IgD-negative memory B cell (primary cell): ENCODE results near the gene P2RX6. TPM values are rescaled to one million over a fixed set of nuclear protein-coding genes. Genes with fewer than 3 reads are reported as not detected.
"Not testable (repeated sequence)": the region's sequence is repeated elsewhere in the genome, so short reads cannot be mapped to it uniquely, and the experiment has no call there.

ENCODE experiments used
- H3K27ac Mint-ChIP-seq, 3 donors: one replicate each; pipeline ENCODE4 v1.8.0; 2020 to 2022; ENCODE audit warnings: mild to moderate bottlenecking in 3 of 3, mixed read lengths in 3 of 3, moderate library complexity in 1 of 3
- H3K27me3 Mint-ChIP-seq: one replicate; pipeline ENCODE4 v1.8.0; 2021; ENCODE audit warnings: mixed read lengths
- H3K36me3 Mint-ChIP-seq: one replicate; pipeline ENCODE4 v1.8.0; 2020; ENCODE audit warnings: mild to moderate bottlenecking, mixed read lengths
- H3K4me1 Mint-ChIP-seq, 3 donors: one replicate each; pipeline ENCODE4 v1.8.0; 2020 to 2022; ENCODE audit warnings: mixed read lengths in 3 of 3, mild to moderate bottlenecking in 1 of 3
- H3K4me3 Mint-ChIP-seq, 4 donors: one replicate each; pipeline ENCODE4 v1.8.0; 2020 to 2022; ENCODE audit warnings: mild to moderate bottlenecking in 4 of 4, mixed read lengths in 4 of 4, moderate library complexity in 3 of 4
- H3K9me3 Mint-ChIP-seq, 3 donors: one replicate each; pipeline ENCODE4 v1.8.0; 2020 to 2021; ENCODE audit warnings: mixed read lengths in 3 of 3, mild to moderate bottlenecking in 1 of 3
- polyA plus RNA-seq: library from polyadenylated mRNA; unstranded; fragments of 300-500 nt; fragmentation: Illumina TruSeq; gene quantifications from one replicate; pipeline ENCODE4 v1.2.3, GENCODE V29; 2021

Gene P2RX6
- polyA plus RNA-seq, 1 donor from 2014 or later: not detected

- Mint-ChIP-seq H3K36me3 (peaks cover 3% of the 10 kb centered on the region), H3K9me3 (no peaks in the 10 kb centered on the region), H3K27me3 (no peaks in the 10 kb centered on the region), H3K27ac (peak overlapping the region in 2 of 3 donors; percentile 39 to 67), H3K4me3 (peak overlapping the region in 1 of 4 donors; percentile 69), H3K4me1 (peaks cover 5 to 7% (median 6%) of the 10 kb centered on the region in 3 donors)
Measured at GRCh38 chr22:20996598-20997535, 18.1 kb upstream of the P2RX6 start.

GRCh38 chr22:20997536-20998257 lies 17.3 kb upstream of the P2RX6 start:
- Mint-ChIP-seq H3K36me3 (peaks cover 3% of the 10 kb centered on the region), H3K4me1 (peaks cover 5 to 9% (median 7%) of the 10 kb centered on the region in 3 donors), H3K27ac (peak overlapping the region in 2 of 3 donors; percentile 62 to 87), H3K27me3 (no peaks in the 10 kb centered on the region), H3K4me3 (peak overlapping the region in 1 of 4 donors; percentile 62), H3K9me3 (no peaks in the 10 kb centered on the region)

- H3K27me3 Mint-ChIP-seq: no peaks in the 10 kb centered on the region
- H3K4me1 Mint-ChIP-seq: peaks cover 5 to 15% (median 13%) of the 10 kb centered on the region in 3 donors
- peak overlapping the region in 1 of 4 donors; percentile 62 for H3K4me3 Mint-ChIP-seq
- peak overlapping the region; percentile 48 to 87 (median 71) for H3K27ac Mint-ChIP-seq
- H3K9me3 Mint-ChIP-seq: no peaks in the 10 kb centered on the region
- peaks cover 3% of the 10 kb centered on the region for H3K36me3 Mint-ChIP-seq
Measured at GRCh38 chr22:20998411-20999336, 16.3 kb upstream of the P2RX6 start.

GRCh38 chr22:20999350-21000206 lies 15.4 kb upstream of the P2RX6 start:
- H3K9me3 Mint-ChIP-seq: no peaks in the 10 kb centered on the region
- peaks cover 5 to 20% (median 13%) of the 10 kb centered on the region in 3 donors for H3K4me1 Mint-ChIP-seq
- no peaks in the 10 kb centered on the region for H3K27me3 Mint-ChIP-seq
- peaks cover 3% of the 10 kb centered on the region for H3K36me3 Mint-ChIP-seq
- peak overlapping the region in 2 of 3 donors; percentile 53 to 98 for H3K27ac Mint-ChIP-seq
- H3K4me3 Mint-ChIP-seq: peak overlapping the region in 1 of 4 donors; percentile 99

- Mint-ChIP-seq H3K4me3 (peak overlapping the region; percentile 93 to 99 (median 98)), H3K27ac (peak overlapping the region; percentile 98 to 100 (median 99)), H3K27me3 (no peaks in the 10 kb centered on the region), H3K36me3 (peaks cover 3% of the 10 kb centered on the region), H3K4me1 (peaks cover 5 to 20% (median 13%) of the 10 kb centered on the region in 3 donors), H3K9me3 (no peaks in the 10 kb centered on the region)
Measured at GRCh38 chr22:21000207-21000986, 14.6 kb upstream of the P2RX6 start.

GRCh38 chr22:21000987-21001600 lies 13.9 kb upstream of the P2RX6 start:
- H3K9me3 Mint-ChIP-seq: no peaks in the 10 kb centered on the region
- H3K27ac Mint-ChIP-seq: peak overlapping the region; percentile 98 to 100 (median 99)
- peaks cover 3% of the 10 kb centered on the region for H3K36me3 Mint-ChIP-seq
- H3K4me3 Mint-ChIP-seq: peak overlapping the region; percentile 93 to 99 (median 98)
- peaks cover 5 to 20% (median 13%) of the 10 kb centered on the region in 3 donors for H3K4me1 Mint-ChIP-seq
- H3K27me3 Mint-ChIP-seq: no peaks in the 10 kb centered on the region

- no peaks in the 10 kb centered on the region for H3K27me3 Mint-ChIP-seq
- peaks cover 5 to 20% (median 13%) of the 10 kb centered on the region in 3 donors for H3K4me1 Mint-ChIP-seq
- peak within 1 kb of the TSS; percentile 93 to 99 (median 98) for H3K4me3 Mint-ChIP-seq
- peaks cover 3% of the 10 kb centered on the region for H3K36me3 Mint-ChIP-seq
- peak within 1 kb of the TSS; percentile 98 to 100 (median 99) for H3K27ac Mint-ChIP-seq
- no peaks in the 10 kb centered on the region for H3K9me3 Mint-ChIP-seq
Measured at GRCh38 chr22:21001601-21002325, 13.2 kb upstream of the P2RX6 start, which contains the start of gene THAP7. Gene THAP7, minus strand, starts transcription at chr22:21002118. Its CDS starts 207 bp downstream, at chr22:21001911.

GRCh38 chr22:21003782-21004181 lies 11.2 kb upstream of the P2RX6 start:
- Mint-ChIP-seq H3K9me3 (no peaks in the 10 kb centered on the region), H3K4me1 (peaks cover 9 to 20% (median 13%) of the 10 kb centered on the region in 3 donors), H3K4me3 (peak overlapping the region in 3 of 4 donors; percentile 93 to 99 (median 99)), H3K36me3 (peaks cover 2% of the 10 kb centered on the region), H3K27ac (peak overlapping the region in 1 of 3 donors; percentile 98), H3K27me3 (no peaks in the 10 kb centered on the region)

- Mint-ChIP-seq H3K4me1 (peaks cover 5 to 17% (median 12%) of the 10 kb centered on the region in 3 donors), H3K4me3 (peak overlapping the region in 1 of 4 donors; percentile 72), H3K27ac (peak overlapping the region in 1 of 3 donors; percentile 70)
- not testable (repeated sequence) for H3K9me3 Mint-ChIP-seq, H3K36me3 Mint-ChIP-seq, H3K27me3 Mint-ChIP-seq
Measured at GRCh38 chr22:21009208-21009607, 5.8 kb upstream of the P2RX6 start.

- Mint-ChIP-seq H3K27me3 (no peaks in the 10 kb centered on the region), H3K4me1 (peaks cover 10 to 22% (median 16%) of the 10 kb centered on the region in 3 donors), H3K9me3 (no peaks in the 10 kb centered on the region), H3K4me3 (peak overlapping the region in 1 of 4 donors; percentile 72), H3K27ac (peak overlapping the region in 1 of 3 donors; percentile 70), H3K36me3 (no peaks in the 10 kb centered on the region)
Measured at GRCh38 chr22:21009638-21010425, 5.1 kb upstream of the P2RX6 start.

- Mint-ChIP-seq H3K4me1 (peaks cover 11 to 22% (median 16%) of the 10 kb centered on the region in 3 donors), H3K4me3 (peak overlapping the region in 1 of 4 donors; percentile 72), H3K27ac (no peak overlapping the region), H3K27me3 (no peaks in the 10 kb centered on the region), H3K36me3 (no peaks in the 10 kb centered on the region), H3K9me3 (no peaks in the 10 kb centered on the region)
Measured at GRCh38 chr22:21010426-21011113, 4.4 kb upstream of the P2RX6 start.
